IPS DF 6.9 (cell line): ENCODE data around the gene MBOAT7.
"Not testable (repeated sequence)": the region's sequence is repeated elsewhere in the genome, so short reads cannot be mapped to it uniquely, and the experiment has no call there.

Source experiments
- DNase-seq: peaks from one replicate; pipeline ENCODE4 v3.0.0-alpha.2; 2013; ENCODE audit warnings: low read depth, low spot score
- H3K27ac ChIP-seq: one replicate; pipeline ENCODE4 v1.5.1; 2013; ENCODE audit warnings: low read length, control low read depth
- H3K27me3 ChIP-seq: 2 replicates; pipeline ENCODE4 v1.6.1; 2013; ENCODE audit warnings: mild to moderate bottlenecking, low read length; ENCODE audit not compliant: control insufficient read depth, insufficient read depth
- H3K36me3 ChIP-seq: 2 replicates; pipeline ENCODE4 v1.6.1; 2013; ENCODE audit warnings: low read length; ENCODE audit not compliant: control insufficient read depth, insufficient read depth
- H3K4me1 ChIP-seq: 2 replicates; pipeline ENCODE4 v1.6.1; 2013; ENCODE audit warnings: low read length; ENCODE audit not compliant: control insufficient read depth, insufficient read depth
- H3K4me3 ChIP-seq: 2 replicates; pipeline ENCODE4 v1.5.1; 2013; ENCODE audit warnings: mild to moderate bottlenecking, low read length
- H3K9me3 ChIP-seq: 2 replicates; pipeline ENCODE4 v1.6.1; 2013; ENCODE audit warnings: low read length, inconsistent platforms; ENCODE audit not compliant: control insufficient read depth, insufficient read depth
- WGBS: extraction: QIAGEN DNeasy Blood & Tissue Kit; methylation state at CpG from one replicate; pipeline ENCODE4 v1.1.7; 2013; ENCODE audit warnings: mixed read lengths, missing lambda C conversion rate; ENCODE audit not compliant: insufficient read length, insufficient coverage; 5-methylcytosine and 5-hydroxymethylcytosine counted together

MBOAT7 gene

GRCh38 chr19:54189145-54189734 lies at the start of gene MBOAT7:
Gene MBOAT7, minus strand, starts transcription at chr19:54189580. Its CDS starts 1,072 bp downstream, at chr19:54188508.
- Histone ChIP-seq H3K4me3 (peak within 1 kb of the TSS; percentile 68), H3K9me3 (no peaks in the 10 kb centered on the region), H3K4me1 (no peaks in the 10 kb centered on the region), H3K27me3 (no peaks in the 10 kb centered on the region), H3K27ac (no peak within 1 kb of the TSS), H3K36me3 (peaks cover 7% of the 10 kb centered on the region)
- WGBS: no CpG with 5 or more reads among the region's 64 CpGs
- no peak for DNase-seq

- H3K27me3 ChIP-seq: 0 out of 2 replicates have a peak, but pooled peaks cover 1% of the 10 kb centered on the region
Observed at GRCh38 chr19:54233941-54234340, 44.6 kb upstream of the MBOAT7 start.

GRCh38 chr19:54231077-54231931 lies 41.9 kb upstream of the MBOAT7 start:
- Histone ChIP-seq H3K27ac (no peak overlapping the region), H3K36me3 (no peaks in the 10 kb centered on the region), H3K4me1 (no peaks in the 10 kb centered on the region), H3K27me3 (0 out of 2 replicates have a peak, but pooled peaks cover 1% of the 10 kb centered on the region), H3K9me3 (no peaks in the 10 kb centered on the region), H3K4me3 (no peak overlapping the region)
- no CpG with 5 or more reads among the region's 21 CpGs for WGBS
- DNase-seq: peak; percentile 94

More at GRCh38 chr19:54233941-54234340, 44.6 kb upstream of the MBOAT7 start:
- H3K4me1 ChIP-seq: no peaks in the 10 kb centered on the region
- H3K27ac ChIP-seq: no peak overlapping the region
- no peaks in the 10 kb centered on the region for H3K36me3 ChIP-seq
- DNase-seq: no peak
- no peak overlapping the region for H3K4me3 ChIP-seq
- WGBS: no CpG with 5 or more reads among the region's 5 CpGs
- H3K9me3 ChIP-seq: 0 out of 2 replicates have a peak, but pooled peaks cover 1% of the 10 kb centered on the region

GRCh38 chr19:54230031-54230430 lies 40.7 kb upstream of the MBOAT7 start:
- Histone ChIP-seq H3K27ac (no peak overlapping the region), H3K27me3 (0 out of 2 replicates have a peak, but pooled peaks cover 1% of the 10 kb centered on the region), H3K4me3 (no peak overlapping the region), H3K36me3 (no peaks in the 10 kb centered on the region), H3K9me3 (no peaks in the 10 kb centered on the region), H3K4me1 (no peaks in the 10 kb centered on the region)
- WGBS: no CpG with 5 or more reads among the region's 7 CpGs
- no peak for DNase-seq

GRCh38 chr19:54229146-54229545 lies 39.8 kb upstream of the MBOAT7 start:
- Histone ChIP-seq H3K27ac (no peak overlapping the region), H3K27me3 (0 out of 2 replicates have a peak, but pooled peaks cover 1% of the 10 kb centered on the region), H3K36me3 (no peaks in the 10 kb centered on the region), H3K4me1 (no peaks in the 10 kb centered on the region), H3K4me3 (no peak overlapping the region), H3K9me3 (no peaks in the 10 kb centered on the region)
- WGBS: no CpG with 5 or more reads among the region's 8 CpGs
- no peak for DNase-seq

GRCh38 chr19:54224619-54225018 lies 35.2 kb upstream of the MBOAT7 start:
- H3K4me1 ChIP-seq, H3K27ac ChIP-seq, H3K27me3 ChIP-seq, H3K4me3 ChIP-seq, H3K36me3 ChIP-seq, H3K9me3 ChIP-seq, DNase-seq: not testable (repeated sequence)
- no CpG with 5 or more reads among the region's 10 CpGs for WGBS

GRCh38 chr19:54223937-54224281 lies 34.5 kb upstream of the MBOAT7 start:
- not testable (repeated sequence) for H3K27me3 ChIP-seq, H3K9me3 ChIP-seq, H3K4me3 ChIP-seq, H3K36me3 ChIP-seq, H3K27ac ChIP-seq, H3K4me1 ChIP-seq, DNase-seq
- no CpG with 5 or more reads among the region's 5 CpGs for WGBS

GRCh38 chr19:54223277-54223936 lies 34.0 kb upstream of the MBOAT7 start:
- H3K4me3 ChIP-seq, H3K4me1 ChIP-seq, H3K27me3 ChIP-seq, DNase-seq, H3K9me3 ChIP-seq, H3K36me3 ChIP-seq, H3K27ac ChIP-seq: not testable (repeated sequence)
- WGBS: no CpG with 5 or more reads among the region's 14 CpGs

GRCh38 chr19:54222474-54223276 lies 33.3 kb upstream of the MBOAT7 start, which contains the start of gene LILRB3:
Gene LILRB3, minus strand, starts transcription at chr19:54223007. Its CDS starts 31 bp downstream, at chr19:54222976.
- not testable (repeated sequence) for H3K36me3 ChIP-seq, H3K27me3 ChIP-seq
- WGBS: no CpG with 5 or more reads among the region's 16 CpGs

GRCh38 chr19:54221947-54222346 lies 32.6 kb upstream of the MBOAT7 start:
- DNase-seq, H3K27ac ChIP-seq, H3K36me3 ChIP-seq, H3K4me3 ChIP-seq, H3K9me3 ChIP-seq, H3K27me3 ChIP-seq, H3K4me1 ChIP-seq: not testable (repeated sequence)
- no CpG with 5 or more reads among the region's 7 CpGs for WGBS

More at GRCh38 chr19:54222474-54223276, 33.3 kb upstream of the MBOAT7 start, which contains the start of gene LILRB3:
- not testable (repeated sequence) for H3K9me3 ChIP-seq, H3K4me1 ChIP-seq, H3K4me3 ChIP-seq, DNase-seq, H3K27ac ChIP-seq
